Left ventricle myocardium superior (tissue), 1 donor: ENCODE measurements around the gene COMMD4. TPM values are rescaled to one million over a fixed set of nuclear protein-coding genes. Genes with fewer than 3 reads are reported as not detected.
A peak's percentile ranks its signal among the peaks of the same experiment; 100 is the strongest.
"Not testable (repeated sequence)": the region's sequence is repeated elsewhere in the genome, so short reads cannot be mapped to it uniquely, and the experiment has no call there.

ENCODE experiments used
- ATAC-seq: fragments of 200-7000 bp; cut with Tn5 transposase; one replicate; pipeline ENCODE4 v1.9.1; 2020; ENCODE audit warnings: mild to moderate bottlenecking, moderate library complexity
- DNase-seq: peaks from one replicate; pipeline ENCODE4 v3.0.0-alpha.2; 2020
- intact Hi-C: fragments of 100-400 bp; cut with micrococcal nuclease; formaldehyde crosslinking; loops from one replicate; pipeline ENCODE4 v1.11.0; 2022
- microRNA-seq: library from miRNA; unstranded; fragments of <30 nt; microRNA quantifications from one replicate; pipeline ENCODE4 v1.2.0, GENCODE V29; 2020; ENCODE audit warnings: borderline number of aligned reads
- total RNA-seq: library from RNA; stranded (reverse); fragmentation: NEBNext Ultra II Directional; extraction: Animal tissue kit (Norgen Biotek cat#: 25700); gene quantifications from one replicate; pipeline ENCODE4 v1.2.1, GENCODE V29; 2021
- donor health status: DM: no; HTN: yes; CAD: no; lungs with severe emphysema.

COMMD4 gene
- total RNA-seq, 1 donor from 2014 or later, result 42.3 TPM

DNA sequence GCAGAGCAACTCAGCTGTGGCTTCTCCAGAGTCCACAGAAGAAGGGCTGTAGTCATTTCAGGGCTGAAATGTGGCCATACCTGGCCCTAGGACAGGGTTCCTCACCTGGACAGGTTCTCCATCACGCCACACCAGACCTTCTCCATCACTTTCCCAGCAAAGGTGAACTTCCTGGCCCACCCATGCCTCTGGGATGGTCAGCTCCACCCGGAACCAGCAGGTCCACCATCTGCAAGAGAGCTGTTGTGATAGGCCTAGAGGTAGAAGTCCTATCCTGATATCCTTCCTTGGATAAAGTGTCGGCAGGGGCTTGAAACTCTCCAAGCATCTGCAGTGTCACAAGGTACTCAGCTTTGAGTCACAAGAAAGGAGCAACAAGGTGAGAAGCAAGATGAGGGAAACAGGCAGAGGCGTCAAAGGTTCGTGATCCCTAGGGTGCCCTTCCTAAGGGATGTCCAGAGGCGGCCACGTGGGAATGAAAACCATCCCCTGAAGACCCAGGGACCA is 31.6 kb downstream of the COMMD4 start:
- DNase-seq (no peak), ATAC-seq (no peak)
- intact Hi-C loops, result no loop called here

DNA sequence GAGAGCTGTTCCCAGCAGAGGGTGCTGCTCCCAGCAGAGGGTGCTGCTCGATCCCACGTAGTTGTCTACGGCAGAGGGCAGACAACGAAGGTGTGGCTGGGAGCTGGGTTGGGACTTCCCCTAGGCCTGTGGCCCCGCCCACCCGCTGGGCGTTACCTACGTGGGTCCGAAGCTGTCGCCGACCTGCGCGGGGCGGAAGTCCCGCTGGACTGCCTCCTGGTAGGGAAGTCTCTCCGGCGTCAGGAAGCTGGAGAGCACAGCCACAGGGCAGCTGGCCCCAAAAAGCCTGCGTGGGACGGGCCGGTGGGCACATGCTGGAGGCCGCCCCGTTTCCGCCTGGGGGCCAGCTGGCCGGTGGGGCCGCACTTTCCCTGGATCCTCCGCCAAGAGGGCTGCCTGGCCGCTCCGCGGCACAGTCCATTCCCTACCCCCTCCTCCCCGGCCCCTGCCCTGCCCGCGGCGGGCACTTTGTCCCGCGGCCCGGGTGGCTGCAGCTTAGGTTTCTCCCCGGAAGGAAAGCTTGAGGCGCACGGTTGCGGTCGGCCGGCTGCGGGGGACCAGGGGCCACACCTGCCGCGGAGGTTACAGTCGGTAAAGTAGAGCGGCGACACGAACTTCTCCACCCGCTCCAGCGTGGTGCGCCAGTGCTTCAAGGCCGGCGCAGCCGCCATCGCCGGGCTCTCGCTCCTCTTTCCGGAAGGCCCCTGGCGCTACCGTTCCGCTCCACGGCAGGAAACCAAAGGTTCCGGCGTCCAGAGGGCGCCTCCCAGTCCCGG is 32.2 kb downstream of the COMMD4 start, which contains the start of gene MAN2C1:
MAN2C1 (minus strand) TSS at position 695 of the 776 bp plus-strand sequence; CDS start at position 671, 24 bp downstream.
- ATAC-seq, result peak; percentile 97
- intact Hi-C loops, result no loop called here
- peak; percentile 97 for DNase-seq

DNA sequence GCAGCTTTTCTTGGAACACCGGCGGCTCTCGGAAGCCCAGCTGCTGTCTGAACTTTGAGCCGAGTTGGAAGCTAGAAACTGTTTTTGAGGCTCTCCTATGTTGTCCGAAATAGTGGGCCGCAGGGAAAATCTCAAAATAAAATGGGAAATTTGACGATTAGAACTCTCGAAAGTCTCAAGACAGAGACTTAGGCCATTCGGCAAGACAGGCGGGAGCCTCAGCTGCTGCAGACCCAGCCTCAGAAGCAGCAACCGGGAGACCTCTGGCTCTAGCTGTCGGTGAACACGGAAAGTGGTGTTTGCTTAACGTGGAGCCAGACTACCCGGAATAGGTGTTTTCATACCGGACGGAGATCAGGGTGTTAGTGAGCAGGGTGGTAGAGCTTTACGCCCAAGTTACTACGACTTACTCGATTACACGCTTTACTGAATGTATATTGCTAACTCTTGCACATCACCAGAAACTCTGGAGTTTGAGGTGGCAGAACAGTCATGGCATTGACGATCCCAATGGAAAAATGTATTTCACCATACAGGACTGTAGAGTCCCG is 32.9 kb downstream of the COMMD4 start:
- no peak for DNase-seq
- peak; percentile 4 for ATAC-seq
- intact Hi-C loops, result no loop called here

DNA sequence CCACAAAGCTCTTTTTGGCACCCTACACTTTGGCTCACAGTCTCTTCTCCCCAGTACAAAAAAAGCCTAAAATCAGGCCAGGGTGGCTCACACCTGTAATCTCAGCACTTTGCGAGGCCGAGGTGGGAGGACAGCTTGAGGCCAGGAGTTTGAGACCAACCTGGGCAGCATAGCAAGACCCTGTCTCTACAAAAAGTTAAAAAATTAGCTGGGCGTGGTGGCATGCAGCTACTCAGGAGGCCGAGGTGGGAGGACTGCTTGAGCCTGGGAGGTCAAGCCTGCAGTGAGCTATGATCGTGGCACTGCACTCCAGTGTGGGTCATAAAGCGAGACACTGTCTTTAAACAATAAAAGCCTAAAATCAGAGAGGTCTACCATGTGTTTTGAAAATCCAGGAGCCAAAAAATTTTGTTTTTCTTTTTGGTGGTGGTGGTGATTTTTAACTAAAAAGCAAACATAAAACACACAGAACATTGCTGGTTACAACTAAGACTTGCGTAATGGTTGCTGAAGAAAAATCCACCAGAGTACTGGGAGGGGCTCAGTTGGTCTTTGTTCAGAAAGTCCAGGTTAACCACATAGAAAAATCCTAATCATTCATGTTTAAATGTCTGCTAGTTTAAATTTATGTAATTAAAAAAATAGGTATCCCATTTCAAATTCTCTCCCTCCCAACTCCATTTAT is 34.2 kb downstream of the COMMD4 start:
- DNase-seq (no peak), ATAC-seq (no peak)
- intact Hi-C loops, result no loop called here

DNA sequence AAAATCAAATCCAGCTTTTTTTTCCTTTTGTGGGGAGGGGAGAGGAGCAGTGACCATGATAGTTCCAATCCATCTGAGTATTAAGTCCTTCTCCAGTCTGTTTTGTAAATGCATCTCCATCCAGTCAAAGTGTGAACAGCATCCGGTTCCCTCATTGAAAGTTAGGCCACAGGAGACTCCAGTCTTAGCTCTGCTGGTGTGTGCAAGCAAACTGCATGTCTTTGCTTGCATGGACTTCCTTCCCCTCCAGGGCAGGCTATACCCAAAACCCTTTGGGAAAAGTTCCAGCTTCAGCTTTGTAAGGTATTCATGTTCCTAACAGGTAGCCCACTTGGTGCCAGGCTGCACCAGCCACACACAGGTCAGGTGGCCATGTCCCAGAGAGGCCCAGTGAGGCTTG is 35.6 kb downstream of the COMMD4 start:
- intact Hi-C loops, result no loop called here
- ATAC-seq (no peak), DNase-seq (no peak)

DNA sequence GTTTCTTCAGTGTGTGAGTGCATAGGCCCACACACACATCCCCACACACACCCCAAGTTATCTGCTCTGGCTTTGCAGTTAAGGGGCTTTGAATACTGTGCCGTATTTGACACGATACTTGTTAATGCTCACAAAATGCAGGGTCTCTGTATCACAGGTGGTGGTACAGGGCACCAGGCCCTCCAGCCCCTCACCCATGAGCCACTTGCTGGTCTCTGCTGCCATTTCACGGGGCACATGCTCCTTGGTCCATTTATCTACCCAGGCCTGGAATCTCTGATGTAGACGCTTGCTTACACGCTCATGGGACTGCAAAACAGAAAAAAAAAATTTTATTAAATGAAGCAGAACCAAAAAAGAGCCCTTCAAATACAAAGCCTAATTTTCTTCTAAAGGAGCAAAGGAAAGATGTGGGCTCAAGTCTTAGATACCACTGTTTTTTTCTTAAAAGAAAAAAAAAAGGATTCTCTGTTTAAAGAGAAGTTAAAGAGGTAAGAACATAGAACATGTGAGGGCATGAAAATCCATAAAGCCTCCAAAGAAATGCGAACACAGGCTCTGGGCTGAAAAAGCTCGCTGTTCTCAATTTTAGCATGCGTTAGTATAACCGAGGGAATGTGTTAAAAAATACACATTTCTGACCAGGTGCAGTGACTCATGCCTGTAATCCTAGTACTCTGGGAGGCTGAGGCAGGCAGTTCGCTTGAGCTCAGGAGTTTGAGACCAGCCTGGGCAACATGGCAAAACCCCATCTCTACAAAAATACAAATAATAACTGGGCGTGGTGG is 36.2 kb downstream of the COMMD4 start:
- DNase-seq (no peak), ATAC-seq (no peak)
- intact Hi-C loops, result no loop called here

DNA sequence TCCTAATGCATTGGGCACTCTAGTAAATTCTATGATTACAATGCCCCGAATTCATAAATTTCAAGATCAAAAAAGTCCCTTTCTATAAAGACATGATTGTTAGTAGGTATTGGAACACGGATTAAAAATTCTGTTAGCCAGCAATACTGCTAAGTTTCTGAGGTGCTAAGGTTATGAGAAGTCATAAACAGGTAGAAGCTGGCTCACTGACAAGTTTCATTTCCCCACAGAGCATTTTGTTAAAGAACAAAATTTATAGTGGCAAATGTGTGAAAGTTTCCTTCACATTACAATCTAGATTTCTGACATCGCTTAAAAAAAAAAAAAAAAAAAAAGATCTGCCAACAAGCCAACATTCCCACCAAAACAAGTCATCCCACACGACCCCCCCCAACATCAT is 44.9 kb downstream of the COMMD4 start:
- no peak for DNase-seq
- ATAC-seq, result no peak
- intact Hi-C loops, result no loop called here

DNA sequence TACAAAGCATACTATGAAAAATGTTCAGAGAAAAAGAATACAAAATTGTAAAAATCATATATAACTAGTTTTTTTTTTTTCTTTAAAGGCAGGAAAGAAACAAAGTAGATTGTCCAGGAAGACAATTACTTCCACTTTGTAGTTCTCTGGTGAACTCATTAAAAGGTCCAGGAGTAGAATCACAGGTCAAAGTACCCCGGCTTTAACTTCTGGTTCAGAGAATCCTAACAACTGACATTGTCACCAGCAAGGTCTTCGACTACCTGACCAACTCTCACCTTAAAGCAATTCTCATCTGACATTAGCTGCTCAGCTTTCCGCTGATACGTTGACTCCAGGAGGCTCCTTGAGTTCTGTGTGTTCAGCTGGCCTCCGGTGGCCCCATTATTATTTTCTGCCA is 48.1 kb downstream of the COMMD4 start:
- DNase-seq, ATAC-seq, intact Hi-C loops: not testable (repeated sequence)

Small RNAs within 50 kb of the gene (microRNA-seq; reads per million reads assigned to microRNA genes)
- not detected for gene MIR631

Other genes starting within 250 kb of the COMMD4 start
- gene C15orf39, start 134.2 kb upstream of the COMMD4 start, total RNA-seq, result 14.8 TPM
- not detected for gene GOLGA6C, start 77.7 kb upstream of the COMMD4 start, total RNA-seq
- gene GOLGA6D, start 53.2 kb upstream of the COMMD4 start, total RNA-seq, result not detected
- 13.5 TPM for gene NEIL1, start 11.0 kb downstream of the COMMD4 start, total RNA-seq
- 96.9 TPM for gene MAN2C1, start 32.5 kb downstream of the COMMD4 start, total RNA-seq
- gene SIN3A, start 115.6 kb downstream of the COMMD4 start, total RNA-seq, result 28.3 TPM
- 6.6 TPM for gene PTPN9, start 243.3 kb downstream of the COMMD4 start, total RNA-seq